Endothelial cell (in vitro differentiated cells): ENCODE data around the gene CUL1. TPM values are rescaled to one million over a fixed set of nuclear protein-coding genes. Genes with fewer than 3 reads are reported as not detected.

Experiments used
- DNase-seq: peaks from one replicate; pipeline ENCODE4 v3.0.0; 2021; ENCODE audit warnings: low spot score
- H3K27ac Mint-ChIP-seq: one replicate; pipeline ENCODE4 v1.8.0; 2021; ENCODE audit warnings: mixed read lengths, inconsistent platforms; ENCODE audit not compliant: unreplicated experiment
- H3K27me3 Mint-ChIP-seq: one replicate; pipeline ENCODE4 v1.8.0; 2021; ENCODE audit warnings: mild to moderate bottlenecking, moderate library complexity, mixed read lengths, inconsistent platforms; ENCODE audit not compliant: unreplicated experiment
- H3K36me3 Mint-ChIP-seq: one replicate; pipeline ENCODE4 v1.8.0; 2021; ENCODE audit warnings: mild to moderate bottlenecking, low read depth, mixed read lengths, inconsistent platforms; ENCODE audit not compliant: unreplicated experiment
- H3K4me1 Mint-ChIP-seq: one replicate; pipeline ENCODE4 v1.8.0; 2021; ENCODE audit warnings: mild to moderate bottlenecking, mixed read lengths, inconsistent platforms; ENCODE audit not compliant: unreplicated experiment
- H3K4me3 Mint-ChIP-seq: one replicate; pipeline ENCODE4 v1.8.0; 2021; ENCODE audit warnings: mild to moderate bottlenecking, mixed read lengths, inconsistent platforms; ENCODE audit not compliant: unreplicated experiment
- H3K9me3 Mint-ChIP-seq: one replicate; pipeline ENCODE4 v1.8.0; 2021; ENCODE audit warnings: mixed read lengths, inconsistent platforms; ENCODE audit not compliant: unreplicated experiment
- total RNA-seq: library from RNA; stranded (reverse); fragmentation: NEBNext Ultra II Directional; extraction: Animal tissue kit (Norgen Biotek cat#: 25700); gene quantifications from one replicate; pipeline ENCODE4 v1.2.1, GENCODE V29; 2021; ENCODE audit not compliant: unreplicated experiment
- TF ChIP-seq, protein P1 (sequence below): fragments of 200-600 bp; sonication (generic); IDR thresholded peaks from one replicate; pipeline ENCODE4 v1.5.0; 2021; ENCODE audit warnings: antibody characterized with exemption; ENCODE audit not compliant: unreplicated experiment

Gene CUL1
- total RNA-seq, 1 donor from 2014 or later = 54.5 TPM

DNA sequence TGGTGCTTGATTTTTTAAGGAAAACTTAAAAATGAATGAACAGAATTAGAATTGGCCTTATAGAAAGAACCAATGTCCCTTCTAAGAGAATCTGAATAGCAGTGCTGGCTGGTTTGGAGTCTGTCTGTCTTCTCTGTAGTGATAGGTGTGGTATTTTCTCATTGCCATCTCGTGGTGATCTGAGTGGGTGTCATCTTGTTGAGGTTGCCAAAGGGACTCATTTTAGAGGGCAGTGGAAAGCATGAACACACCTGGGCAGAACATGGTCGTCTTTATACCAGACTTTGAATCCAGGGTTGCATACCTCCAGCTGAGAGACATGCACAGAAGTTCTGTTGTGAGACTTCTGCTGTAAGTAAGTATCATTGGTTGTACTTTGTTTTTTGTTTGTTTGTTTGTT is 15.8 kb downstream of the CUL1 start:
- Mint-ChIP-seq H3K27me3 (no peaks in the 10 kb centered on the region), H3K4me1 (peaks cover 3% of the 10 kb centered on the region), H3K9me3 (no peaks in the 10 kb centered on the region), H3K4me3 (no peak overlapping the region), H3K36me3 (peaks cover 3% of the 10 kb centered on the region), H3K27ac (no peak overlapping the region)
- DNase-seq = no peak
- TF ChIP-seq, protein P1, sequence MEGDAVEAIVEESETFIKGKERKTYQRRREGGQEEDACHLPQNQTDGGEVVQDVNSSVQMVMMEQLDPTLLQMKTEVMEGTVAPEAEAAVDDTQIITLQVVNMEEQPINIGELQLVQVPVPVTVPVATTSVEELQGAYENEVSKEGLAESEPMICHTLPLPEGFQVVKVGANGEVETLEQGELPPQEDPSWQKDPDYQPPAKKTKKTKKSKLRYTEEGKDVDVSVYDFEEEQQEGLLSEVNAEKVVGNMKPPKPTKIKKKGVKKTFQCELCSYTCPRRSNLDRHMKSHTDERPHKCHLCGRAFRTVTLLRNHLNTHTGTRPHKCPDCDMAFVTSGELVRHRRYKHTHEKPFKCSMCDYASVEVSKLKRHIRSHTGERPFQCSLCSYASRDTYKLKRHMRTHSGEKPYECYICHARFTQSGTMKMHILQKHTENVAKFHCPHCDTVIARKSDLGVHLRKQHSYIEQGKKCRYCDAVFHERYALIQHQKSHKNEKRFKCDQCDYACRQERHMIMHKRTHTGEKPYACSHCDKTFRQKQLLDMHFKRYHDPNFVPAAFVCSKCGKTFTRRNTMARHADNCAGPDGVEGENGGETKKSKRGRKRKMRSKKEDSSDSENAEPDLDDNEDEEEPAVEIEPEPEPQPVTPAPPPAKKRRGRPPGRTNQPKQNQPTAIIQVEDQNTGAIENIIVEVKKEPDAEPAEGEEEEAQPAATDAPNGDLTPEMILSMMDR = no peak

DNA sequence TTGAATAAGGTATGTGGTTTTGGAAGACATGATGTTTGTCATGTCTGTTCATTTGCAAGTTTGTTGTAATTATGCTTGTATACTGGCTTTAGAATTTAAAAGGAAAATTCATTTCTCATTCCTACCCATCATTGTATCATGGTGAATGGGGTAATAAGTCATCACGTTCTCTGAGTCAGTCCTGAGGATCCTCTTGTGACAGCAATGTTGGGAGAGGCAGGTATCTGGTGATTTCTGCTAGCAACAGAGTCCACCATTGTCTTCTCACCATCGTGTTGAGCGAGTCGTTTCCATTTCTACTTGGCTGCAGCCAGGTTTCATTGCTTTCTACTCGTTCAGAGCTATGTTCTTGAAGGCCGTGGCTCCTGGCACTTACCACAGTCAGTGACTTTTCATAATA is 16.3 kb downstream of the CUL1 start:
- Mint-ChIP-seq H3K27ac (no peak overlapping the region), H3K36me3 (peaks cover 3% of the 10 kb centered on the region), H3K4me1 (peaks cover 4% of the 10 kb centered on the region), H3K9me3 (no peaks in the 10 kb centered on the region), H3K27me3 (no peaks in the 10 kb centered on the region), H3K4me3 (no peak overlapping the region)
- DNase-seq = no peak
- TF ChIP-seq, protein P1 = no peak

GRCh38 chr7:148717266-148717793 is 18.6 kb downstream of the CUL1 start:
- H3K36me3 Mint-ChIP-seq = peaks cover 7% of the 10 kb centered on the region
- peaks cover 13% of the 10 kb centered on the region for H3K4me1 Mint-ChIP-seq
- H3K27me3 Mint-ChIP-seq = no peaks in the 10 kb centered on the region
- DNase-seq = no peak
- H3K27ac Mint-ChIP-seq = no peak overlapping the region
- TF ChIP-seq, protein P1 = no peak
- no peaks in the 10 kb centered on the region for H3K9me3 Mint-ChIP-seq
- H3K4me3 Mint-ChIP-seq = no peak overlapping the region

DNA sequence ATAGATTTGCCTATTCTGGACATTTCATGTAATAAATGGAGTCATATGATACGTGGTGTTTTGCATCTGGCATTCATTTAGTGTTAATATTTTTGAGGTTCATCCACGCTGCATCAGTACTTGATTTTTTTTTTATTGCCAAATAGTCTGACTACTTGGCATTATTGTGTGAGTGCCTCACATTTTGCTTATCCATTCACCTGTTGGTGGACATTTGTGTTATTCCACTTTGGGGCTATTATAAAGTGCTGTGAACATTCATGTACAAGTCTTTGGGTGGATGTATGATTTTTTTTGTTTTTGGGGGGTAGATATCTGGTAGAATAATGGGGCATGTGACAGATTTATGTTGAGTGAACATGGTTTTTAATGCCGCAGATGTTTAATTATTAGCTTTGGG is 19.7 kb downstream of the CUL1 start:
- no peak for DNase-seq
- peaks cover 21% of the 10 kb centered on the region for H3K4me1 Mint-ChIP-seq
- H3K27me3 Mint-ChIP-seq = peaks cover 1% of the 10 kb centered on the region
- TF ChIP-seq, protein P1 = no peak
- H3K9me3 Mint-ChIP-seq = no peaks in the 10 kb centered on the region
- H3K27ac Mint-ChIP-seq = no peak overlapping the region
- no peak overlapping the region for H3K4me3 Mint-ChIP-seq
- H3K36me3 Mint-ChIP-seq = peaks cover 8% of the 10 kb centered on the region

DNA sequence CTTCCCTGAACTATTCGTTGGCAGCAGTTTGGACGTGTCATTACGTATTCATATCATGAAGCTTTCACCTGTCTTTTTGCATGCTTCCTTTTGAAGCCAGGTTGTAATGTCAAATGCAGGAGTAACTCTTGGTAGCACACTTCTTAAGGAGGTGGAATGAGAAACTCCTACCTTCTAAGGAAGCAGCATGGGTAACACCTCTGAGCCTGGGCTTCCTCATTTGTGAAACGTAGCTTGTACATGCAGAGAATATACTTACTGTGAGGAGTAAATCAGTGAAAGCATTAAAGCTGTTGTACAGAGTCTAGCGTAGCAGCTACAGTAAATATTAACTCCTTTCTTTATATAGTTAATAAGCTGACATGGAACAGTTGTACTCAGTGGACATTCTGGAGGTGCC is 21.1 kb downstream of the CUL1 start:
- TF ChIP-seq, protein P1 = no peak
- H3K4me3 Mint-ChIP-seq = no peak overlapping the region
- H3K9me3 Mint-ChIP-seq = no peaks in the 10 kb centered on the region
- no peak overlapping the region for H3K27ac Mint-ChIP-seq
- DNase-seq = no peak
- peaks cover 8% of the 10 kb centered on the region for H3K36me3 Mint-ChIP-seq
- H3K4me1 Mint-ChIP-seq = peaks cover 21% of the 10 kb centered on the region
- H3K27me3 Mint-ChIP-seq = peaks cover 1% of the 10 kb centered on the region
